Activated CD4-positive, alpha-beta T cell treated with anti-CD3 and anti-CD28 coated beads, Interleukin-2, Interleukin-4, amounts not matched to agents 100 ng/mL and 50 ng/mL, durations not matched to agents 16 hours and 8 hours (primary cell): ENCODE measurements around the gene RIPK4.
"Not testable (repeated sequence)": the region's sequence is repeated elsewhere in the genome, so short reads cannot be mapped to it uniquely, and the experiment has no call there.

Experiments used
- DNase-seq: peaks from one replicate; pipeline ENCODE4 v3.0.0-alpha.2; 2020; ENCODE audit warnings: low spot score

The RIPK4 gene

DNA sequence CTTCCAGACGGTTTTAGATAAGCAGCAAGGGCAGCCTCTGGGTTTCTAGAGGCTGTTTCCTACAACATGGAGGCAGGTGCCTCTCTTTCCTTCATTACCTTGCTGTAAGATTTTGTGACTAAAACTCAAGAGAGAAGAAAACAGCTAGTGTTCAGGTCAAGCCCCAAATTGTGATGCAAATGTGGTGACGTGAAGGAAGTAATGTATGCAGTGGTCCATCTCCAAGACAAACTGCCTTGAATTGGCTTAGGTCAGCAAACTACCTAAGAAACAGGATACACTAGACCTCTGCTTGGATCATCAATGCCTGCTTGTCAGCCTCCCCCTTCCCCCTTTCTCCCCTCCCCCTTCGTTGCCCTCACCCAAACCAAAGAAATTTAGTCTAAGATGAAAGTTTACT lies 28.9 kb upstream of the RIPK4 start:
- no peak for DNase-seq

DNA sequence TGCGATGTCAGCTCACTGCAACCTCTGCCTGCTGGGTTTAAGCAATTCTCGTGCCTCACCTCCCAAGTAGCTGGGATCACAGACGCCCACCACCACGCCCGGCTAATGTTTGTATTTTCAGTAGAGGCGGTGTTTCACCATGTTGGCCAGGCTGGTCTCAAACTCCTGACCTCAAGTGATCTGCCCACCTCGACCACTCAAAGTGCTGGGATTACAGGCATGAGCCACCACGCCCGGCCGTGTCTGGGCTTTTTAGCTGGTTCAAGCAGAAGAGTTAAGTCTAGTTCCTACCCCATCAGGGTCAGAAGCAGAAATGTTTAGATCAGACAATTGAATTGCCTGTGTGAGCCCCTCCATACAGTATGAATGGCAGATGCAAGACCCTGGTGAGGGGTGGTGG lies 27.7 kb upstream of the RIPK4 start:
- no peak for DNase-seq

DNA sequence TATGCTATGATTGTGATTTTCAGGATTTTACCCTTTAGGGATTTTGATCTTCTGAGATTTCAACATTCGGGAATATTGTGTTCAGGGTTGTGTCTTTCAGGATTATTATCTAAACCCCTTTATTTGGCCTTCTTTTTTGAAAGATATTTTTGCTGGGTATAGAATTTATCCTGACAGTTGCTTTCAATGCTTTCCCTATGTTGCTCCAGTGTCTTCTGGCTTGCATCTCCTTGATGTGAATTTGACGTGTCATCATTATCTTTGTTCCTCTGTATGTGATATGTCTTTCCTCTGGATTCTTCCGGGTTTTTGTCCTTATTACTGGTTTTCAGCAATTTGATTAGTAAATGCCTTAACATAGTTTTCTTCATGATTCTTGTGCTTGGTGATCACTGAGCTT lies 25.9 kb upstream of the RIPK4 start:
- DNase-seq = no peak

DNA sequence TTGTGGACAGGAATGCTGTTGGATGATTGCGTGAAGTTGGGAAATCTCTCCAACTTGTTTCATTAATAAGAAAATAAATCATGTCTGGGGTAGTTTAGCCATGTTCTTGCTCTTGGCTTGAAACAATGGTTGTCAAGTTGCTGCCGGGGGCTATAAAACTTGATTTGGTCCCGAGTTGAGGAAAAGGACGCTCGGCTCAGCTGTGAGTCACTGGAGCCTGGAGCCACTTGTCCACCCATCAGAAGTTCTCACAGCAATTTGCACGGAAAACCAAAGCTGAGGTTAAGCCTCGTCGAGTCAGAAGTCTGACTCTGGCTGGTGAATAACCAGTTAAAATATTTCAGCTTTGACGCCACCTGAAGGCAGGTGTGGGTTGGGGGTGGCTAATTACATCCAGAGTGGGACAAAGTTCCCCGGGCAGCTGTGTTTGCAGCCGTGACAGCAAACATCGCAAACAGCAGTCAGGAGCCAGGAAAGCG lies 19.7 kb upstream of the RIPK4 start:
- no peak for DNase-seq

DNA sequence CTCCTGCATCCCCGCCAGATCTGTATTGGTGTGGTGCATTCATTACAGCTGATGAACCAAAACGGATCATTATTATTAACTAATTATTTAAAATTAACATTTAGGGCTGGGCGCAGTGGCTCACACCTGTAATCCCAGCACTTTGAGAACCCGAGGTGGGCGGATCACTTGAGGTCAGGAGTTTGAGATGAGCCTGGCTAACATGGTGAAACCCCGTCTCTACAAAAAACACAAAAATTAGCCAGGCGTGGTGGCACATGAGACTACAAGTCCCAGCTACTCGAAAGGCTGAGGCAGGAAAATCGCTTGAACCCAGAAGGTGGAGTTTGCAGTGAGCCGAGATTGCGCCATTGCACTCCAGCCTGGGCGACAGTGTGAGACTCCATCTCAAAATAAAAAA lies 18.4 kb upstream of the RIPK4 start:
- DNase-seq = not testable (repeated sequence)

DNA sequence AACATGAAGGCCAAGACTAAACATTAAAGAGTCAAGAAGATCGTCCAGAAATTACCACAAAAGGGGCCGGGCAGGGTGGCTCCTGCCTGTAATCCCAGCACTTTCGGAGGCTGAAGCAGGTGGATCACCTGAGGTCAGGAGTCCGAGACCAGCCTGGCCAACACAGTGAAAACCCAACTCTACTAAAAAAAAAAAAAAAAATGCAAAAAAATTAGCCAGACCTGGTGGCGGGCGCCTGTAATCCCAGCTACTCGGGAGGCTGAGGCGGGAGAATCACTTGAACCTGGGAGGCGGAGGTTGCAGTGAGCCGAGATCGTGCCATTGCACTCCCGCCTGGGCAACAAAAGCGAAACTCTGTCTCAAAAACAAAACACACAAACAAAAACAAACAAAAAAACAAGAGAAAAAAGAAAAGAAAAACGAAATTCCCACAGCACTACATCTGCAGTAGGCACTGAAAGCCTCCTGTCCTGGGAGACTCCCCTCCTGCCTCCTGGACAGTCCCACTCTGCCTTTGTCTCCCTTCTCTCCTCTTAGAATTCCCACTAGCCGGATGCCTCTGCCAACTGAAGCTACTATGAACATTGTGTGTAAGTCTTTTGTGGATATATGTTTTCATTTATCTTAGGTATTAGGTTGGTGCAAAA lies 17.7 kb upstream of the RIPK4 start:
- no peak for DNase-seq

DNA sequence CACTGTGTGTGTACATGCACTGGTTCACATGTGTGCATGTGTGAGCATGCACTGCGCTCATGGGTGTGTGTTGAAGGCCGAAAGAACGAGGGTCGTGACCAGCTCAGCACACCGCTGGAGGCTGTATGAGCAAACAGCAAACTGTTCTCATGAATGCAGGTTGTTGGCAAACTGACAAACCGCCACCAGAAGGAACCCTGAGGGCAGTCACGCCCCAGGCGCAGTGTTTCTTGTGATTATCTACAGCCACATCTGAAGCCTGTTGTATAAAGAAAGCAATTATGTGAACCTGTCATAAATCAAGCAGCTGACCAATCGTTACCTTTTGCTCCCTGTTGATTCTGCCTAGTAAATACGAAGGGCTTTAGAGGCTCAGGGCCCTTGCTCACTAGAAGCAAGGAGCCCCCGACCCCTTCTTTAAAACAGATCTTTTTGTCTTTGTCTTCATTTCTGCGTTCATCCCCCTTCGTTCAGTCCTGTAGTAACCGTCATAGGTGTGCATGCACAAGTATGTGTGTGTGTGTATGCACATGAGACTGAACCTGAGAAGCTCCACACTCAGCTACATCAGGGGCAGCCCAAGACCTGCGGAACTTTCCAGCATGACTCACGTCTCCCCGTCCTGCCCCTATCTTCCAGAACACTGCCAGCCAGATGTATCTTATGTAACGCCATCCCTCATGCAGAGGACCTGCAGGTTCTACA lies 16.8 kb upstream of the RIPK4 start:
- DNase-seq = no peak

DNA sequence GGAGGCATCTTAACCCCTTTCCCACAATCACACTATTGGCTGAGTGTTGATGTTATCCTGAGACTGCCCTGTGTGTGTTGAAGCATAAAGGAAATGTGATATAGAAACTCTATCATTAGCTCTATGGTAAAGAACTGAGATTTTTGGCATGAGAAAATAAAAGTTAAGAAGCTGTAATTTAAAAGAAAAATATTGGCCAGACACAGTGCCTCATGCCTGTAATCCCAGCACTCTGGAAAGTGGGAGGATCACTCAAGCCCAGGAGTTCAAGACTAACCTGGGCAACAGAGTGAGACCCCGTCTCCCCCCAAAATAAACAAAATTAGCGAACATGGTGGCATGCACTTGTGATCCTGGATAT lies 14.2 kb upstream of the RIPK4 start:
- DNase-seq = no peak

DNA sequence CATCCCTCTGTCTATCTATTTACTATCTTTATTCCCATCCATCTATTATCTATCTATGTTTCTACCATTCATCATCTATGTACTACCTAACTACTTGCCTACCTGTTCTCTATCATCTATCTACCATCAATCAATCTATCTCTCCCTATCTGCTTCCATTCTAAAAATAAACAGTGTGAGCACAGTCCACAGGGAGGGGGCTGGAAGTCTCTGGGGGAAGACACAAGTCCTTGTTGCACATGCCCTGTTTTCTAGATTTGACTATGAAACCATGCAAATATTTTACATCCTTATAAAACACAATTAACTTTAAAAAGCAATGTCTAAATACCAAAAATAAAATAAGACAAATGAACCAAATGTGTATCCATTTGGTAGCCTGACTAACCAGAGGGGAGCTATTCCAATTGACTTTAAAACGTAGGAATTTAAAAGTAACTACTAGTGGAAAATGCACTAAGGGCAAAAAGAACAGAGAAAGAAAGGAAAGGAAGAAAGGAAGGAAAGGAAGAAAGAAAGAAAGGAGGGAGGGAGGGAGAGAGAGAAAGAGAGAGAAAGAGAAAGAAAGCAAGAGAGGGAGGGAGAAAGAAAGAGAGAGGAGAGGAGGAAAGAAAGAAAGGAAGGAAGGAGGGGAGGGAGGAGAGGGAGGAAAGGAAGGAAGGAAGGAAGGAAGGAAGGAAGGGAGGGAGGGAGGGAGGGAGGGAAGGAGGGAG lies 13.6 kb upstream of the RIPK4 start:
- DNase-seq = no peak

DNA sequence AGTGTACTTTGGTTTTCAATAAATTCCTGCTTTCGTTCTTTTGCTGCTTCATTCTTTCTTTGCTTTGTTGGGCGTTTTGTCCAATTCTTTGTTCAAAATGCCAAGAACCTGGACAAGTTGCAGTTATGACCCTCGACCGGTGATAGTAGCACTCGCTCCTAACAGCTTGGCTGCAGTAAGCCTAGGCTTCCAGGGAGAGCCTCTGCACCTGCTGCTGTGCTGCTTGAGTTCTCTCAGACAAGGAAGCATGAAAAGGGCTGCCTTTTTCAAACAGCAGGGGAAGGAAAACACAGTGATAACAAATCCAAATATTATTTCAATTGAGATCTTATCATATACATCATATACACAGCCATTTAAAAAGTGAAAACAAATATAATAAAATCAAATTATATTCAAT lies 12.8 kb upstream of the RIPK4 start:
- DNase-seq = no peak

DNA sequence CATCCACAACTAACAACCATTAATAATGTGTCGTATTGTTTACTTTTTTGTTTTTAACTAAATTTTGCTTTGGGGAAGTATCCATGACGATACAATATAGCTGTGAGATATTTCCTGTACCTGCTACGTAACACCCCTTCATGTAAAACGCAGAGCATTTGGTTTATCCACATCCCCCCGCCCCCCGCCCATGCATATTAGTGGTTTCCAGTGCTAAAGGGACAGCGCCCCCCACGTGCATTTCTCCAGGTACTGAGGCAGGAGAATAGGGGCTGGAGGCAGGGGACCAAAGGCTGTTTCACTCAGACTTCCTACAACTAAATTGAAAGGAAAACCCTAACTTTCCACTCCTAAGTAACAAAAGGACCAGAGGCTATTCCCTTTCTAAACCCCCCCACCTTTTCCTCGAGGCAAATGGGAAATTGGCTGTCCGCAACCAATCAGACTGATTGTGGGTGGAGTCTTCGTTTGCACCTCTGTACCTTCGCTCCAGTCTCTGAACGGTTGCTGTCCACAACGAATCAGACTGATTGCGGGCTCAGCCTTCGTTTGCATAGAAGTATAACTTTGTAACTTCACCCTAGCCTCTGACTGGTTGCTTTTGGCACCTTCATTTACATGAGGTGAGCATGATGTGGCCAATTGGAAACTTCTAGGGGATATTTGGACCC lies 12.2 kb upstream of the RIPK4 start:
- no peak for DNase-seq

DNA sequence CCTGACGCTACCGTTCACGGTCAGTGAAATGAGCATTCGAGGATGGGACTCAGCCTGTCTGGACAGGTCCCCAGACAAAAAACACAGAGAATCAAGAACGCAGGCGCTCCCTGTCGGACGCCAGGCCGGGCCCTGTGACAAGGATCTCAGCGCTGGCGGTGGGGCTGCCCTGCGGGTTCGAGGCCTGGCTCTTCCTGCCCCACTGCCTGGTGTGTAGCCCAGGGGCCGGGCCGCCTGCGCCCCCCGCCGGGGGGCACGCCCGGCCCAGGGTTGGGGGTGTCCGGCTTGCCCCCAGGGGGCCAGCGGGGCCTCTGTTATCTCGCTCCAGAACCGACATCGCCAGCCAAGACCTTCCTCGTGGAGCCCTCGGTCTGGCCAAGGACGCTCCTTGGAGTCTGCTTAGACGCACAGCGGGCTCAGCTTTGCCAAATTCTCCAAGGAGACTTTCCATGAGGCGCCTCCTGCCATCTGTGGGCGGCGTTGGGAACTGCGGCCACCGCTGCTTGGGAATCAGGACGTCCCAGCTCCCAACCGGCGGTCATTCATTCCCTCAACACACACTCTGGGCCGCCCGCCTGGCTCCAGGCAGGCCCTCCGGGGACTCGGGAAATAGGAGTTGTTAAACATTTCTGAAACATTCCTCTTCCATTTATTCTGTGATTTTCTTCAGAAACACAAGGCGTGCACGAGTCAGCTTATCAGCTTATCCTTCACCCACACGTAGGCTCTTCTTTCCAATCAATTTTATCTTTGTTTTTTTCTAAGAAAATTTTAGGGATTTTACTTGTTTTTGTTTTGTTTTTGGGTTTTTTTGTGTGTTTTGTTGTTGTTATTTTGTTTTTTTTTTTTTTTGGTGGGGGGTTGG lies 11.3 kb upstream of the RIPK4 start:
- DNase-seq = no peak

DNA sequence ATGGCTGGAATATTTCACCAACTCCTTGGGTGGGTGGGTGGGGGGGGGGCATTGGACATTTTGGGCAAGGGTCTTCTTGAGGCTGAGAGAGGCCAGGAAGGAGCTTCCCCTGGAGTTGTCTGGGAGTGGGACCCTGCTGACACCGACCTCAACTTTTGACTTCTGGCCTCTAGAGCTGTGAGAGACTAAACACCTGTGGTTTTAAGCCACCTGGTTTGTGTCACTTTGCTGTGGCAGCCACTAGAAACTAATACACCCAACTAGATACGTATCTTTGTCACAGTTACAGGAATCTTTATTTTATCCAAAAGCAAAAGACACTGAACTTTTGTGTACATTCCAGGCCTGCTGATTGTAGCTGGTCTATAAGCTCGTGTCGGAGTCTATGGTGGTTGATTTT lies 9.9 kb upstream of the RIPK4 start:
- no peak for DNase-seq

DNA sequence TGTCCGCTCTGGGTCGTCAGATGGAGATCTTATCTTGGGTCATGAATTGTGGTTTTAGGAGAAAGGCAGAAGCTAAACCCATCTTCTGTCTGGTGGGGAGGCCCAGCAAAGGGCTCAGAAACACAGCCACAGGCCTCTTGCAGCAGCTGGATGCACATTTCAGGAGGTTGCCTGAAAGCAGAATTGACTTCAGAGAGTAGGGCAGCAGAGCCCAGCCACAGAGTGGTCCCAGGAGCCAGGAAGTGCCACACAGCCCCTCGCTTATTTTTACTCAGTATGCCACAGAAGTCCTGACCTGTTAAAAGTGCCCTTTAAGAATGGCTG lies 8.3 kb upstream of the RIPK4 start:
- DNase-seq = no peak

DNA sequence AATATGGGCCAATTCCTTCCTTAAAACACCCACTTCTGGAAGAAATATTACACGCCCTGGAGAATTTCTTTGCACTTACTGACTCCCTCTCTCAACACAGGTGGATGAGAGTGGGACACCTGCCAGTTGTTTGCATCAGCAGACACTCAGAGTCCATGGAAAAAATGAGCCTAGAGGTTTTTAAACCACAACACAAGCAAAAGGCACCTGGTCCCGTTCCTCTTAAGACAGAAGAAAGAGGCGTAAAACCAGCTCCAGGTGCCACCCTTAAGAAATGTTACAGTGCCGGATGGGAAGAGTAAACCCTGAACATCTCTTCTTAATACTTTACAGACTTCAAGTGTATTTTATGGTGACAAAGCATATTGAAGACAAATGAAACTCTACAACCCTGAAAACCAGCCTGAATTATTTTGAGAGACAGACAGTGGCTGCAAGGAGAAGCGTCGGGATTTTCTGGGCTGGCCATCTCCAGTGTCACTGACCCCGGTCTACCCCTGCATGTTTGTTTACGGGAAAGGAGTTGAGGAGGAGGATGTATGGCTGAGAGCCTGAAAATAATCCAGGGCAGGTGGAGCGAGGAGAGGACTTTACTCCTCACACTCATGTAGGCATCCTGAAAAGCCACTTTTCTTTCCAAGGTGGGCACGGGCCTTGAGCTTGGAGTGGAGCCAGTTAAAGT lies 7.8 kb upstream of the RIPK4 start:
- DNase-seq = no peak

DNA sequence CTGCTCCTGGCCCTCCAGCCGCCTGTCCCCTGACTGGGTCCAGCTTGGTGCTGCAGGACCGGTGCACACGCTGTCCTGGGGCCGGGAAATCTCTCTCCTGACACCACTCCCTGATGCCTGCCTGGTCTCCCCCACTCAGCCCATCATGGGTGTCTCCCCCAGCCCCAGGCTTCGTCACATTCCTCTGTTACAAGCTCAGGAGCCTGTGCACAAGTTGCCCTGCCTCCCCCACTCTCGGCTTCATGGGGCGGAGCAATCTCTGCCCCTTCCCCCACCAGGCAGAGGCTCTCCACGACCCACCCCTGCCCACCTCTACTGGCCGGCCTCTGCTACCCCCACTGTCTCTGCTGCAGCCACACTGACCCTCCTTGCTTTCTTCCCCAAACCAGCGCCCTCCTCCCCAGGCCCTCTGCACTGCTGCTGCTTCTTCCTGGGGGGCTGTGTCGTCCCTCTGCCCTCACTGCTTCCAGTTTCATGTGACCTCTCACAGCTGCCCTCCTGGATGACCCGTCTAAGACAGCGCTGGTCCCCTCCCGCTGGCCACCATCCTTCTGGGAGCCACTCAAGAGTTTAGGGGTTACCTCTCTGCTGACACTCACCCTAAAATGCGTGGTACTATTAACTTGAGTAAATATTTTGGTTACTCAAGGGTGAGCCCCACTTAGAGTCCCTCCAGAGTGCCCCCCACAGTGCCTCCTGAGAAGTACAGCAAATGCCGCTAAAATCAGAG lies 5.7 kb upstream of the RIPK4 start:
- DNase-seq = no peak

DNA sequence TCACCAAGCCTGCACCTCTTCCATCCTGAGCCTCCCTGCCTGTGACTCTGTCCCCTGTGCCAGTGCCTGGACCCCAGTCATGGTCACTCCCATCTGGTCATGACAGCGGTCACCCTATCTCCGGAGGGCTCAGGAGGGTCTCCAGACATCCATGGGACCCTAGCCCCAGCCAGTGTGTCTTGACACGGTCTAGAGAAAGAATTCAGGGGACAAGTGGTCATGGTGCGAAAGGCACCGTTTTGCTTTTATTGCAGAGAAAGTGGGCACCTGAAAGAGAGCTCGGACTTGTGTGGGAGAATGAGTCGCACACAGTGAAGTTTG lies 4.7 kb upstream of the RIPK4 start:
- no peak for DNase-seq

DNA sequence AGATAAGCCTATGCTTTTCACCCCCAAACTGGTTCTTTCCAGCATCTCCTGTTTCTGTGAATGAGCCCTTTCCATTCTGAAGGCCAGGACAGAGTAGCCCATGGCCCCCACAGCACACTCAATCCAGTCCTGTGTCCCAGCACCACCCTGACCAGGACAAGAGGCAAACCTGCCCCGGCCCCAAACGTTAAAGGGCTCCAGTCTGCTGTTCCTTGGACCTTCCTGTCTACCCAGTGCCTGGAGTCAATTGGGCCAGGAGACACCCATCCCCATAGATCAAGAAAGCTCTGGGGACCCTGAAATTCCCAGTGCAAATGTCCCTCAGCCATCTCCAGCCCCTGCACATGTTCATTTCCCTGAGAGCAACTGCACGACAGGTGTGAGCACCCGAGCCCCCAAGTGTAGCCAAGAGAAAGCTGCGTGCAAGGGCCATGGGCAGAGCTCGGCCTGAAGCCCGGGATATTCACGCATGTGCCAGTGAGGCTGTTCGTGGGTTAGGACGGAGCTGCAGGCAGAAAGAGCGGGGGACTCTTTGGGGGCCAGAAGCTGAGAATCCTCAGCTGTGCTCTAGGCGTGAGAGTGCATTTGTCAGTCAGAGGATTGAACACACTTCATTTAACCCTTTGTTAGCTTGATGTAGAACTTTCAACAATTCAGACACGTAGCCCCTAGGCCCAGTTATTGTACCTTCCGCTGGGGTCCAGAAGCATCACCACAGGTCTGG lies 4.2 kb upstream of the RIPK4 start:
- DNase-seq = no peak

DNA sequence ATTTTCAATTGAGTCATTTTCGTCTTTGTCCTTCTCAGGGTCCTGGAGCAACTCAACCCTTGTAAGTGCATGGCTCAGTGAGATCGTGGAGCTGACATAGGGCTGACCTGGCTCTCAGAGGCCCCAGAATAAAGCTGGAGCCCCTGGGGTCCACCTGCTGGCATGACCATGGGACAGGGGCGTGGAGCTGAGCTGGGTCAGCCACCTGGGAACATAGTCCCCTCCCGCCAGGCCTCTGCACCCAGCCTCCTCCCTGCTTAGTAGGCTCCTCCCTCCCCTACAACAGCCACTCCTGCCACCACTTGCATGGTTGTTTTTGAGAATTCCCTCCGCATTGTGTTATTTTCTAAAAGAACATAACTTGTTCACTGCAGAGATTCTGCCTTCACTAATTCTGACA lies 3.1 kb upstream of the RIPK4 start:
- no peak for DNase-seq

DNA sequence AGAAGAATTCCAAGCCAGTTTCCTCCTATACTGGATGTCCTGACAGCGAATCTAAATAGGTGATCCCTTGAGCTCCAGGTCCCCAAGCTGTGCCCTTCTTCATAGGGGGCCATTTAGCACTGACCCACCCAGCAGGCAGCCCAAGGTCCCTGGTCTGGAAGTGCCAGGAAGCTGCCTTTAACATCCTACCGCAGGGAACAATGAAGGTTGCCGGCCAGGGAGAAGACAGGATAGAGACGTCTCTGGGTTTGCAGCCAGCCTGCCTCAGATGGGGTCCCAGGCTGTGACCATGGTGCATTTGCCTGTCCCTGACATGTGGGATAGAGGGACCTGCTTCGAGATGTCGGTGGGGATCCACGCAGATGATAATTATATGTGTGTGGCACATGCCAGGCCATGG lies 2.7 kb upstream of the RIPK4 start:
- DNase-seq = no peak
